ENCODE results near the gene ELAPOR1. TPM values are rescaled to one million over a fixed set of nuclear protein-coding genes. Genes with fewer than 3 reads are reported as not detected.

The ELAPOR1 gene
- total and polyA plus RNA-seq, 2 of the 4 experiments (the other 2 are of a cell fraction): 0.54 to 1.6 TPM

DNA sequence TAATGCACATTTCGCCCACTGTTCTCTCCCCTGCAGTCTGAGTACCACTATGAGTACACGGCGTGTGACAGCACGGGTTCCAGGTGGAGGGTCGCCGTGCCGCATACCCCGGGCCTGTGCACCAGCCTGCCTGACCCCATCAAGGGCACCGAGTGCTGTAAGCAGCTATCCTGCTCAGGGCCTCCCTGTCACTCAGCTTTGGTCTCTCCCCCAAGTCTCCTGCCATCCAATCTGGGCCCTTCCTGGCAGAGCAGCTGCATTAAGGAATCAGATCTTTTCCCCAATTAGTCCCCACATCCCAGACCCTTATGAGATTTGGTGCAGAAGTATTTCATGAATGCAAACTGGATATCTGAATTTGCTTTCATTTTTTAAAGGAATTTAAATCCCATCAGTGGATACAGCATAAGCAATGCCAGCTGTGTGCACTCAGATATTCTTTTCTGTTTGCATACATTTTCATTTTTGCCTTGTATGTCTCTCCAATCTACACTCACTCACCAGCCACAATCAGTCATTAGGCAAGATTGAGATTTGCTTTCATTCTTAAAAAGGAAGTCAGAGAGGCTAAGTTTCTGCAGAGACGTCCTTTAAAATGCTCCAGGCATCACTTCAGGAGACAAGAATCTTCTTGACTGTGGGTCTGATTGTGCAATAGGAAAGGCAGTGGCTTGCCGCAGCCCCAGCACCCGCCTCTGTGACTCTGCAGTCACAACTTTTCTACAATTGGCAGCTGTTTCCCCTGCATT lies 48.1 kb downstream of the ELAPOR1 start:
- Histone ChIP-seq H3K9me3 (ENCODE audit: control insufficient read depth, insufficient read depth, low read length) (no peaks in the 10 kb centered on the region), H2AK9ac (replicated peaks; ENCODE audit: low read depth, low read length, poor library complexity) (peak overlapping the region; percentile 11), H3K4me2 (ENCODE audit: low read depth, low read length) (peak overlapping the region; percentile 70), H4K5ac (ENCODE audit: low read depth, low read length) (peak overlapping the region; percentile 72), H2AK5ac (ENCODE audit: low read depth, low read length) (peak overlapping the region; percentile 64), H3K14ac (replicated peaks; ENCODE audit: low read depth, low read length) (peak overlapping the region; percentile 59), H2AFZ (replicated peaks; ENCODE audit: low read length, poor library complexity) (peak overlapping the region; percentile 81), H3K27ac (ENCODE audit: insufficient read depth, low read length) (peak overlapping the region; percentile 94), H3K4me3 (ENCODE audit: insufficient read depth, low read depth, low read length) (no peak overlapping the region; the same call in 1 of the 2 replicates), H3K27me3 (ENCODE audit: control insufficient read depth, insufficient read depth, low read length) (no peaks in the 10 kb centered on the region), H3K18ac (ENCODE audit: low read depth, low read length) (peak overlapping the region; percentile 81), H3K23ac (ENCODE audit: low read depth, low read length) (peak overlapping the region; percentile 42; the same call in 1 of the 2 replicates), H3K36me3 (ENCODE audit: control insufficient read depth, insufficient read depth, low read length) (no peaks in the 10 kb centered on the region), H4K91ac (ENCODE audit: insufficient read depth, low read depth, low read length) (peak overlapping the region; percentile 84), H4K20me1 (ENCODE audit: insufficient read depth, low read length) (0 out of 2 replicates have a peak, but pooled peaks cover 5% of the 10 kb centered on the region), H3K9ac (ENCODE audit: low read depth, low read length) (peak overlapping the region; percentile 63), H3K56ac (ENCODE audit: extremely low read depth, insufficient read depth, low read length) (peak overlapping the region; percentile 58; the same call in 1 of the 2 replicates), H2BK5ac (ENCODE audit: low read depth, low read length, poor library complexity, severe bottlenecking) (peak overlapping the region; percentile 83), H3K9me1 (ENCODE audit: insufficient read depth, low read length) (peaks cover 7% of the 10 kb centered on the region), H3K79me1 (ENCODE audit: low read depth in 1 of 2, low read length in 2 of 2) (no peaks in the 10 kb centered on the region), H2BK20ac (ENCODE audit: low read depth, low read length) (peak overlapping the region; percentile 37), H4K8ac (ENCODE audit: low read depth in 2 of 2, low read length in 2 of 2) (peak overlapping the region; percentile 85 to 91), H2BK15ac (ENCODE audit: low read depth, low read length) (peak overlapping the region; percentile 86; the same call in 2 of the 3 replicates), H2BK120ac (ENCODE audit: low read depth, low read length) (peak overlapping the region; percentile 75), H3K4me1 (ENCODE audit: control insufficient read depth, insufficient read depth, low read length) (peaks cover 11% of the 10 kb centered on the region), H3K4ac (ENCODE audit: low read depth, low read length) (peak overlapping the region; percentile 85)
- no peak for TF ChIP-seq POLR2A (IDR thresholded peaks at IDR 0.05; ENCODE audit: low read depth, low read length)
- TF ChIP-seq BHLHE40 (IDR thresholded peaks at IDR 0.05; ENCODE audit: low read depth, low read length): peak; percentile 23; the same call in 1 of the 2 replicates
- peak; percentile 100 for TF ChIP-seq CEBPB (IDR thresholded peaks at IDR 0.05; ENCODE audit: low read depth, low read length)
- dilution Hi-C loops (cut with HindIII; ENCODE audit: low sequenced_read_pairs, unreplicated experiment) (no loop called here), in situ Hi-C loops (cut with MboI; ENCODE audit: low sequenced_read_pairs) (no loop called here), intact Hi-C loops (cut with micrococcal nuclease) (no loop called here)
- WGBS, 2 experiments (ENCODE audit: extremely low coverage in 2 of 2, insufficient read length in 1 of 2): 80% methylated on average over 1 of the region's 12 CpGs; no CpG with 5 or more reads in 1 of the 2 experiments
- BruUV-seq (replicated peaks): no TSS peak
- ChIA-PET POLR2A (ENCODE audit: unreplicated experiment) (no interaction called here), CTCF (no interaction called here)
- peak; percentile 89 for DNase-seq
- ATAC-seq (ENCODE audit: low read depth): peak; percentile 87

Measured in IMR-90 (cell line).